ENCODE results near the gene METTL4.
"Not testable (repeated sequence)": the region's sequence is repeated elsewhere in the genome, so short reads cannot be mapped to it uniquely, and the experiment has no call there.

The METTL4 gene

GRCh38 chr18:2564373-2564772 is 6.9 kb downstream of the METTL4 start:
- FAIRE-seq, result no peak
- no peak for DNase-seq (ENCODE audit: low spot score)

GRCh38 chr18:2559249-2559648 is 12.1 kb downstream of the METTL4 start:
- FAIRE-seq (peak; percentile 40), DNase-seq (ENCODE audit: low spot score) (no peak)

- DNase-seq (ENCODE audit: low spot score), result no peak
- FAIRE-seq, result peak; percentile 89
Measured at GRCh38 chr18:2557536-2557935, 13.8 kb downstream of the METTL4 start.

GRCh38 chr18:2555895-2556294 is 15.4 kb downstream of the METTL4 start:
- DNase-seq (ENCODE audit: low spot score) (no peak), FAIRE-seq (no peak)

- FAIRE-seq (peak; percentile 30), DNase-seq (ENCODE audit: low spot score) (no peak)
Measured at GRCh38 chr18:2554696-2555095, 16.6 kb downstream of the METTL4 start.

GRCh38 chr18:2551425-2551824 is 19.9 kb downstream of the METTL4 start:
- FAIRE-seq (no peak), DNase-seq (ENCODE audit: low spot score) (no peak)

- FAIRE-seq, result peak; percentile 30
Measured at GRCh38 chr18:2549462-2549861, 21.8 kb downstream of the METTL4 start.

GRCh38 chr18:2547477-2548087 is 23.7 kb downstream of the METTL4 start:
- FAIRE-seq, result peak; percentile 90
- peak; percentile 60 for DNase-seq (ENCODE audit: low spot score)

More at GRCh38 chr18:2549462-2549861, 21.8 kb downstream of the METTL4 start:
- DNase-seq (ENCODE audit: low spot score), result no peak

- no peak for DNase-seq (ENCODE audit: low spot score)
- no peak for FAIRE-seq
Measured at GRCh38 chr18:2545155-2545554, 26.1 kb downstream of the METTL4 start.

- peak; percentile 62 for DNase-seq (ENCODE audit: low spot score)
- not testable (repeated sequence) for FAIRE-seq
Measured at GRCh38 chr18:2541925-2542563, 29.3 kb downstream of the METTL4 start.

- DNase-seq (ENCODE audit: low spot score), result no peak
- peak; percentile 79 for FAIRE-seq
Measured at GRCh38 chr18:2540575-2540974, 30.7 kb downstream of the METTL4 start.

- DNase-seq (ENCODE audit: low spot score), result no peak
- FAIRE-seq, result no peak
Measured at GRCh38 chr18:2538844-2539243, 32.5 kb downstream of the METTL4 start.

GRCh38 chr18:2538236-2538635 is 33.1 kb downstream of the METTL4 start:
- FAIRE-seq (peak; percentile 93), DNase-seq (ENCODE audit: low spot score) (no peak)

- DNase-seq (ENCODE audit: low spot score) (no peak), FAIRE-seq (no peak)
Measured at GRCh38 chr18:2537296-2537695, 34.0 kb downstream of the METTL4 start.

GRCh38 chr18:2536493-2536892 is 34.8 kb downstream of the METTL4 start:
- FAIRE-seq (no peak), DNase-seq (ENCODE audit: low spot score) (peak; percentile 74)

- DNase-seq (ENCODE audit: low spot score) (no peak), FAIRE-seq (no peak)
Measured at GRCh38 chr18:2536063-2536462, 35.2 kb downstream of the METTL4 start.

- FAIRE-seq (peak; percentile 95), DNase-seq (ENCODE audit: low spot score) (no peak)
Measured at GRCh38 chr18:2535419-2535910, 35.8 kb downstream of the METTL4 start.

- FAIRE-seq (no peak), DNase-seq (ENCODE audit: low spot score) (no peak)
Measured at GRCh38 chr18:2534906-2535305, 36.4 kb downstream of the METTL4 start.

GRCh38 chr18:2532797-2533196 is 38.5 kb downstream of the METTL4 start:
- DNase-seq (ENCODE audit: low spot score), result no peak
- FAIRE-seq, result no peak

- peak; percentile 23 for FAIRE-seq
- no peak for DNase-seq (ENCODE audit: low spot score)
Measured at GRCh38 chr18:2531751-2532150, 39.6 kb downstream of the METTL4 start.

- peak; percentile 99 for FAIRE-seq
- peak; percentile 97 for DNase-seq (ENCODE audit: low spot score)
Measured at GRCh38 chr18:2529154-2529553, 42.2 kb downstream of the METTL4 start.

GRCh38 chr18:2526329-2526728 is 45.0 kb downstream of the METTL4 start:
- FAIRE-seq (peak; percentile 85), DNase-seq (ENCODE audit: low spot score) (no peak)

- FAIRE-seq, result peak; percentile 20
Measured at GRCh38 chr18:2524794-2525198, 46.5 kb downstream of the METTL4 start.

More at GRCh38 chr18:2524794-2525198, 46.5 kb downstream of the METTL4 start:
- DNase-seq (ENCODE audit: low spot score), result not testable (repeated sequence)
